K562 (cell line): Measurements from ENCODE around the gene PDCD1LG2. TPM values are rescaled to one million over a fixed set of nuclear protein-coding genes. Genes with fewer than 3 reads are reported as not detected.

Experiments
- ATAC-seq: fragments of 200-7000 bp; cut with Tn5 transposase; 3 replicates; pipeline ENCODE4 v1.9.1; 2020; ENCODE audit warnings: moderate library complexity
- BruUV-seq: library from RNA; stranded (reverse); fragments of 400-500 nt; replicated peaks from 2 replicates; lab custom pipeline; 2021; lab: Mats Ljungman, UMichigan
- CTCF ChIA-PET: fragments of 300-600 bp; formaldehyde crosslinking; extraction: SDS; loops from one replicate; lab custom pipeline; 2021; ENCODE audit warnings: low intra/inter-chr PET ratio; lab: Yijun Ruan, JAX
- POLR2A ChIA-PET: fragments of 300-600, 350-650 bp; sonication (Branson Sonifier 250); formaldehyde crosslinking; extraction: SDS; loops from one replicate; lab custom pipeline; 2021; ENCODE audit warnings: antibody characterized with exemption, inconsistent platforms; lab: Yijun Ruan, JAX
- DNase-seq, 4 experiments: peaks; one replicate each; pipeline versions ENCODE4 v3.0.0 to v3.0.0-alpha.2; 2011 to 2018; ENCODE audit warnings: low spot score in 3 of 4, mixed read lengths in 3 of 4; ENCODE audit errors: extremely low read depth in 1 of 4
- FAIRE-seq: peaks from 2 replicates; lab custom pipeline; 2011; peaks lifted over from hg19 to GRCh38; lab: Jason Lieb, UNC
- H2AFZ ChIP-seq: 2 replicates; pipeline ENCODE4 v1.6.0; 2011; ENCODE audit warnings: low read depth, low read length, control low read depth, inconsistent platforms
- H3K27ac ChIP-seq: fragments of 200-600 bp; 3 replicates; pipeline ENCODE4 v1.8.0; 2011; ENCODE audit warnings: low read depth, mild to moderate bottlenecking, control low read depth, inconsistent platforms, low read length, moderate library complexity, mixed read lengths; ENCODE audit errors: extremely low read depth
- H3K27me3 ChIP-seq, 2 experiments: fragments of 300-600 bp in 1 of 2; 2 replicates in 1 of 2; 3 replicates in 1 of 2; pipeline versions ENCODE4 v1.6.0 to v1.8.0; 2011; ENCODE audit warnings: inconsistent platforms in 2 of 2, low read length in 2 of 2, mild to moderate bottlenecking in 1 of 2, mixed read lengths in 1 of 2, moderate library complexity in 1 of 2; ENCODE audit not compliant: control insufficient read depth in 2 of 2, insufficient read depth in 2 of 2
- H3K36me3 ChIP-seq: fragments of 300-600 bp; 3 replicates; pipeline ENCODE4 v1.8.0; 2011; ENCODE audit warnings: mild to moderate bottlenecking, low read length, inconsistent platforms; ENCODE audit not compliant: control insufficient read depth, insufficient read depth
- H3K4me1 ChIP-seq, 2 experiments: fragments of 200-600 bp in 1 of 2; replicated peaks in 1 of 2; 2 replicates in 1 of 2; 3 replicates in 1 of 2; pipeline versions ENCODE4 v1.5.1 to v1.8.0; 2011; ENCODE audit warnings: inconsistent platforms in 2 of 2, low read length in 2 of 2, mild to moderate bottlenecking in 1 of 2, mixed read lengths in 1 of 2, moderate library complexity in 1 of 2; ENCODE audit not compliant: control insufficient read depth in 2 of 2, insufficient read depth in 2 of 2
- H3K4me2 ChIP-seq: 2 replicates; pipeline ENCODE4 v1.6.1; 2011; ENCODE audit warnings: low read length, control low read depth, inconsistent platforms, mixed read lengths; ENCODE audit not compliant: insufficient read depth
- H3K4me3 ChIP-seq: fragments of 200-600 bp; sonication (generic), shearing (Covaris generic); 2 replicates; pipeline ENCODE4 v1.5.1; 2016; ENCODE audit warnings: control low read depth, inconsistent platforms
- H3K79me2 ChIP-seq: fragments of 200-600 bp; 3 replicates; pipeline ENCODE4 v1.8.0; 2011; ENCODE audit warnings: low read length, inconsistent platforms; ENCODE audit not compliant: control insufficient read depth, insufficient read depth
- H3K9ac ChIP-seq, 2 experiments: 2 replicates each; pipeline versions ENCODE4 v1.6.0 to v1.6.1; 2011; ENCODE audit warnings: low read depth in 2 of 2, low read length in 2 of 2, control low read depth in 1 of 2, inconsistent platforms in 1 of 2, mild to moderate bottlenecking in 1 of 2, mixed read lengths in 1 of 2; ENCODE audit not compliant: insufficient read depth in 1 of 2
- H3K9me1 ChIP-seq: one replicate; pipeline ENCODE4 v1.6.0; 2011; ENCODE audit warnings: inconsistent platforms, mild to moderate bottlenecking, low read length, moderate library complexity; ENCODE audit not compliant: control insufficient read depth, insufficient read depth
- H3K9me3 ChIP-seq: replicated peaks from 2 replicates; pipeline ENCODE4 v1.5.1; 2011; ENCODE audit warnings: low read depth, low read length, inconsistent platforms; ENCODE audit not compliant: control insufficient read depth, insufficient read depth
- H4K20me1 ChIP-seq: replicated peaks from 2 replicates; pipeline ENCODE4 v1.6.1; 2011; ENCODE audit warnings: low read length, inconsistent platforms, mixed read lengths; ENCODE audit not compliant: control insufficient read depth, insufficient read depth
- BACH1 ChIP-seq: fragments of 200-800 bp; sonication (Bioruptor generic); IDR thresholded peaks from 2 replicates; pipeline ENCODE4 v1.6.1; 2016; ENCODE audit warnings: missing genetic modification characterization, missing compliant biosample characterization
- CCAR2 ChIP-seq: fragments of 200-400 bp; formaldehyde crosslinking; IDR thresholded peaks from 2 replicates; pipeline ENCODE4 v1.6.1; 2017; ENCODE audit warnings: mild to moderate bottlenecking, low read depth, low read length
- COPS2 ChIP-seq: fragments of 450-650 bp; conservative IDR thresholded peaks from 2 replicates; pipeline ENCODE4 v1.6.1; 2016; ENCODE audit warnings: mild to moderate bottlenecking, moderate library complexity
- EP400 ChIP-seq: fragments of 450-650 bp; IDR thresholded peaks from 2 replicates; pipeline ENCODE4 v1.6.1; 2017; ENCODE audit warnings: antibody characterized with exemption, mild to moderate bottlenecking, moderate library complexity
- FOXJ2 ChIP-seq: fragments of 200-800 bp; sonication (Bioruptor generic); IDR thresholded peaks from 2 replicates; pipeline ENCODE4 v1.6.1; 2016; ENCODE audit warnings: missing genetic modification characterization, missing compliant biosample characterization
- GABPB2 ChIP-seq: fragments of 250-450 bp; sonication (Bioruptor Pico); conservative IDR thresholded peaks from 2 replicates; pipeline ENCODE4 v1.5.1; 2021; ENCODE audit warnings: mild to moderate bottlenecking
- GATAD2B ChIP-seq: fragments of 450-650 bp; IDR thresholded peaks from 2 replicates; pipeline ENCODE4 v1.6.1; 2017; ENCODE audit warnings: mild to moderate bottlenecking, borderline replicate concordance
- HDAC6 ChIP-seq: IDR thresholded peaks from 2 replicates; pipeline ENCODE4 v1.6.1; 2012; ENCODE audit warnings: low read depth, mild to moderate bottlenecking, control low read depth, inconsistent platforms, low read length, moderate library complexity
- HES1 ChIP-seq: fragments of 450-650 bp; IDR thresholded peaks from 2 replicates; pipeline ENCODE4 v1.6.1; 2016; ENCODE audit warnings: low read depth, mild to moderate bottlenecking, moderate library complexity
- IRF2 ChIP-seq: sonication (generic); formaldehyde crosslinking; IDR thresholded peaks from 2 replicates; pipeline ENCODE4 v1.8.1; 2022; ENCODE audit warnings: mild to moderate bottlenecking, missing genetic modification reagents
- PYGO2 ChIP-seq: fragments of 450-650 bp; IDR thresholded peaks from 2 replicates; pipeline ENCODE4 v1.6.1; 2016; ENCODE audit warnings: mild to moderate bottlenecking, missing genetic modification characterization, moderate library complexity, missing compliant biosample characterization
- SAFB ChIP-seq: fragments of 200-400 bp; formaldehyde crosslinking; IDR thresholded peaks from 2 replicates; pipeline ENCODE4 v1.6.1; 2017; ENCODE audit warnings: low read depth, low read length, borderline replicate concordance
- SLC30A9 ChIP-seq: fragments of 250-450 bp; sonication (Bioruptor Pico); IDR thresholded peaks from 2 replicates; pipeline ENCODE4 v1.8.0; 2022; ENCODE audit warnings: mild to moderate bottlenecking, moderate library complexity
- SRSF7 ChIP-seq: fragments of 200-400 bp; formaldehyde crosslinking; optimal IDR thresholded peaks from 2 replicates; pipeline ENCODE3; 2017; ENCODE audit warnings: mild to moderate bottlenecking, low read depth, low read length
- THRB ChIP-seq: fragments of 450-650 bp; formaldehyde crosslinking; conservative IDR thresholded peaks from 2 replicates; pipeline ENCODE4 v1.4.0; 2022; ENCODE audit warnings: mild to moderate bottlenecking, missing genetic modification characterization
- U2AF1 ChIP-seq: fragments of 200-400 bp; formaldehyde crosslinking; optimal IDR thresholded peaks from 2 replicates; pipeline ENCODE3; 2017; ENCODE audit warnings: mild to moderate bottlenecking, low read depth, low read length, moderate library complexity
- USF1 ChIP-seq: sonication (generic); formaldehyde crosslinking; IDR thresholded peaks from 2 replicates; pipeline ENCODE4 v1.9.0; 2022; ENCODE audit warnings: mild to moderate bottlenecking, missing genetic modification reagents
- ZBTB43 ChIP-seq: sonication (generic); formaldehyde crosslinking; IDR thresholded peaks from 2 replicates; pipeline ENCODE4 v1.8.0; 2023; ENCODE audit warnings: mild to moderate bottlenecking, missing genetic modification reagents
- ZNF507 ChIP-seq: conservative IDR thresholded peaks from 2 replicates; pipeline ENCODE4 v1.6.1; 2017; ENCODE audit warnings: missing genetic modification characterization, missing compliant biosample characterization
- ZNF583 ChIP-seq: fragments of 250-450 bp; sonication (Bioruptor Pico); IDR thresholded peaks from 2 replicates; pipeline ENCODE4 v1.4.0; 2020
- ZZZ3 ChIP-seq: fragments of 450-650 bp; IDR thresholded peaks from 2 replicates; pipeline ENCODE4 v1.6.1; 2016; ENCODE audit warnings: antibody characterized with exemption, mild to moderate bottlenecking, moderate library complexity
- in situ Hi-C: fragments of 300-500 bp; cut with MboI; formaldehyde crosslinking; loops from 4 replicates; pipeline ENCODE4 v1.15.0; 2018; ENCODE audit warnings: inconsistent platforms, mixed read lengths
- intact Hi-C: fragments of 100-400 bp; cut with micrococcal nuclease; formaldehyde crosslinking; loops from 2 replicates; pipeline ENCODE4 v1.14.2; 2022
- polyA plus RNA-seq, 8 experiments: library from polyadenylated mRNA; depleted of rRNA in 4 of 8; stranded (reverse) in 5 of 8; unstranded in 3 of 8; fragments of >200 nt; fragmentation: Nextera tagmentation in 2 of 8; fragmentation: Illumina TruSeq in 1 of 8; extraction: Ambion mirVana in 2 of 8; extraction: Trizol in 1 of 8; gene quantifications; 2 replicates each; pipeline versions ENCODE4 v1.2.1 to v1.2.3, GENCODE V29; 2011 to 2014; ENCODE audit warnings: inconsistent platforms in 1 of 8, missing spikeins in 1 of 8
- total RNA-seq, 7 experiments: library from RNA; depleted of rRNA in 6 of 7; stranded (reverse); fragments of >200 nt in 6 of 7; fragmentation: Illumina TruSeq in 2 of 7; extraction: Trizol in 2 of 7; gene quantifications; 2 replicates each; pipeline versions ENCODE4 v1.2.1 to v1.2.3, GENCODE V29; 2011 to 2021; ENCODE audit warnings: low replicate concordance in 1 of 7

PDCD1LG2 gene
- total and polyA plus RNA-seq, 9 of the 15 experiments (the other 6 are each of a cell fraction or from before 2014, with no cell fraction given), result not detected

GRCh38 chr9:5569409-5569808, 59.1 kb downstream of the PDCD1LG2 start:
- DNase-seq, result peak in 1 of 4 experiments; percentile 7
- intact Hi-C loops (no loop called here), in situ Hi-C loops (no loop called here)
- Histone ChIP-seq H3K9me3 (no peaks in the 10 kb centered on the region), H3K79me2 (no peaks in the 10 kb centered on the region), H3K4me2 (no peak overlapping the region), H3K36me3 (no peaks in the 10 kb centered on the region), H4K20me1 (no peaks in the 10 kb centered on the region), H3K9ac (no peak overlapping the region), H3K9me1 (no peaks in the 10 kb centered on the region), H3K27ac (no peak overlapping the region), H2AFZ (no peak overlapping the region), H3K4me3 (no peak overlapping the region), H3K27me3 (no peaks in the 10 kb centered on the region), H3K4me1 (0 out of 5 replicates have a peak, but pooled peaks cover 0 to 6% of the 10 kb centered on the region in 2 experiments)
- FAIRE-seq, result no peak
- no TSS peak for BruUV-seq
- peak; percentile 80 for ATAC-seq
- ChIA-PET POLR2A (interaction anchor here (1.0 kb wide), 1 partner anchor 12 kb away, joined by 4 read pairs; no protein-coding TSS in a partner anchor), CTCF (no interaction called here)
- no peak for TF ChIP-seq FOXJ2 (tag)
- no peak for TF ChIP-seq SRSF7
- TF ChIP-seq THRB (CRISPR knock-in tag), result no peak
- TF ChIP-seq PYGO2 (tag), result no peak
- no peak for TF ChIP-seq ZBTB43
- peak; percentile 44; the same call in 1 of the 2 replicates for TF ChIP-seq BACH1
- TF ChIP-seq GABPB2 (CRISPR knock-in tag), result no peak
- TF ChIP-seq HDAC6, result no peak
- TF ChIP-seq GATAD2B, result no peak
- no peak for TF ChIP-seq SLC30A9 (CRISPR knock-in tag)
- TF ChIP-seq ZNF583 (CRISPR knock-in tag), result no peak
- no peak for TF ChIP-seq U2AF1
- TF ChIP-seq USF1 (CRISPR knock-in tag), result no peak
- no peak for TF ChIP-seq IRF2 (CRISPR knock-in tag)
- TF ChIP-seq ZZZ3, result no peak
- TF ChIP-seq CCAR2, result no peak
- no peak for TF ChIP-seq EP400
- TF ChIP-seq SAFB, result no peak
- no peak for TF ChIP-seq HES1
- no peak for TF ChIP-seq COPS2
- no peak for TF ChIP-seq ZNF507 (tag)
